ENCODE results near the gene RUNDC1.

DNA sequence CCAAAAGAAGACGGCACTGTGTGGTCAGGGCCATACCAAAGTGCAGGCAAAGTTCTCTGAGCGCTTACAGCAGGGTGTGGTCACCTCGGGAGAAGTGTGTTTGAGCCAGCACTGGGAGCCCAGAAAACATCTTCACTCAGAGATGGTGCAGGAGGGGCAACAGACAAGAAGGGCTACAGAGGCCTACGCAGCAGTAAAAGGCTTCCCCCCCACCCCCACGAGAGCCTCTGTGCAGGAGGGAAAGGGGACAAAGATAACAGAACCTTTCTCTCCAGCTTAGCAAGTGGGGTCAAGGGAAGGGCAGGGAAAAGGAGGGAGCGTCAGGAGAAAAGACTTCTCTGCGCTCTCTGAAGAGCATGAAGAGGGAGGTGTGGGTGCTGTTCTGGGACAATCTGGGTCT lies 39.1 kb downstream of the RUNDC1 start:
- no peak for TF ChIP-seq POLR2A (IDR thresholded peaks at IDR 0.05)
- TF ChIP-seq, protein P1, sequence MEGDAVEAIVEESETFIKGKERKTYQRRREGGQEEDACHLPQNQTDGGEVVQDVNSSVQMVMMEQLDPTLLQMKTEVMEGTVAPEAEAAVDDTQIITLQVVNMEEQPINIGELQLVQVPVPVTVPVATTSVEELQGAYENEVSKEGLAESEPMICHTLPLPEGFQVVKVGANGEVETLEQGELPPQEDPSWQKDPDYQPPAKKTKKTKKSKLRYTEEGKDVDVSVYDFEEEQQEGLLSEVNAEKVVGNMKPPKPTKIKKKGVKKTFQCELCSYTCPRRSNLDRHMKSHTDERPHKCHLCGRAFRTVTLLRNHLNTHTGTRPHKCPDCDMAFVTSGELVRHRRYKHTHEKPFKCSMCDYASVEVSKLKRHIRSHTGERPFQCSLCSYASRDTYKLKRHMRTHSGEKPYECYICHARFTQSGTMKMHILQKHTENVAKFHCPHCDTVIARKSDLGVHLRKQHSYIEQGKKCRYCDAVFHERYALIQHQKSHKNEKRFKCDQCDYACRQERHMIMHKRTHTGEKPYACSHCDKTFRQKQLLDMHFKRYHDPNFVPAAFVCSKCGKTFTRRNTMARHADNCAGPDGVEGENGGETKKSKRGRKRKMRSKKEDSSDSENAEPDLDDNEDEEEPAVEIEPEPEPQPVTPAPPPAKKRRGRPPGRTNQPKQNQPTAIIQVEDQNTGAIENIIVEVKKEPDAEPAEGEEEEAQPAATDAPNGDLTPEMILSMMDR (IDR thresholded peaks at IDR 0.05): no peak
- no peak for TF ChIP-seq POLR2AphosphoS5 (IDR thresholded peaks at IDR 0.05)
- no peak for TF ChIP-seq EP300 (IDR thresholded peaks at IDR 0.05; ENCODE audit: low read depth)
